Activated naive CD8-positive, alpha-beta T cell treated with anti-CD3 and anti-CD28 coated beads for 36 hours (primary cell): ENCODE measurements around the gene RTKN2. TPM values are rescaled to one million over a fixed set of nuclear protein-coding genes. Genes with fewer than 3 reads are reported as not detected.
"Not testable (repeated sequence)": the region's sequence is repeated elsewhere in the genome, so short reads cannot be mapped to it uniquely, and the experiment has no call there.

Experiments used
- DNase-seq: peaks from one replicate; pipeline ENCODE4 v3.0.0; 2021
- H3K27ac Mint-ChIP-seq: one replicate; pipeline ENCODE4 v1.8.0; 2022; ENCODE audit warnings: mild to moderate bottlenecking, moderate library complexity, mixed read lengths
- H3K27me3 Mint-ChIP-seq: one replicate; pipeline ENCODE4 v1.8.0; 2022; ENCODE audit warnings: mild to moderate bottlenecking, mixed read lengths
- H3K36me3 Mint-ChIP-seq: one replicate; pipeline ENCODE4 v1.8.0; 2021; ENCODE audit warnings: mild to moderate bottlenecking, mixed read lengths
- H3K4me1 Mint-ChIP-seq: one replicate; pipeline ENCODE4 v1.8.0; 2021; ENCODE audit warnings: mixed read lengths
- H3K4me3 Mint-ChIP-seq: one replicate; pipeline ENCODE4 v1.8.0; 2022; ENCODE audit warnings: mild to moderate bottlenecking, moderate library complexity, mixed read lengths
- H3K9me3 Mint-ChIP-seq: one replicate; pipeline ENCODE4 v1.8.0; 2022; ENCODE audit warnings: mixed read lengths
- total RNA-seq, 2 experiments: library from RNA; stranded (reverse); gene quantifications; one replicate each; pipeline ENCODE4 v1.2.3, GENCODE V29; 2021

Gene RTKN2
- total RNA-seq = 1 to 10 TPM; 1.1 to 1.2 TPM

GRCh38 chr10:62268399-62269114 lies at the start of gene RTKN2:
RTKN2 (minus strand) TSS chr10:62268844; CDS start chr10:62268610, 234 bp downstream.
- Mint-ChIP-seq H3K27ac (no peak within 1 kb of the TSS), H3K36me3 (no peaks in the 10 kb centered on the region), H3K27me3 (peaks cover 39% of the 10 kb centered on the region), H3K9me3 (no peaks in the 10 kb centered on the region), H3K4me3 (peak within 1 kb of the TSS; percentile 75), H3K4me1 (peaks cover 12% of the 10 kb centered on the region)
- peak; percentile 71 for DNase-seq

GRCh38 chr10:62317257-62317656 lies 48.6 kb upstream of the RTKN2 start:
- Mint-ChIP-seq H3K4me3 (no peak overlapping the region), H3K27ac (no peak overlapping the region), H3K27me3 (peaks cover 17% of the 10 kb centered on the region), H3K9me3 (no peaks in the 10 kb centered on the region), H3K4me1 (no peaks in the 10 kb centered on the region), H3K36me3 (no peaks in the 10 kb centered on the region)
- no peak for DNase-seq

GRCh38 chr10:62309254-62309653 lies 40.6 kb upstream of the RTKN2 start:
- H3K27ac Mint-ChIP-seq = no peak overlapping the region
- DNase-seq = no peak
- peaks cover 4% of the 10 kb centered on the region for H3K27me3 Mint-ChIP-seq
- no peaks in the 10 kb centered on the region for H3K9me3 Mint-ChIP-seq
- H3K36me3 Mint-ChIP-seq = no peaks in the 10 kb centered on the region
- no peak overlapping the region for H3K4me3 Mint-ChIP-seq
- H3K4me1 Mint-ChIP-seq = peaks cover 22% of the 10 kb centered on the region

- Mint-ChIP-seq H3K9me3 (no peaks in the 10 kb centered on the region), H3K4me1 (peaks cover 22% of the 10 kb centered on the region), H3K4me3 (no peak overlapping the region), H3K27ac (no peak overlapping the region), H3K36me3 (no peaks in the 10 kb centered on the region), H3K27me3 (peaks cover 4% of the 10 kb centered on the region)
- no peak for DNase-seq
These were observed 39.5 kb upstream of the RTKN2 start for GRCh38 chr10:62308101-62308500.

GRCh38 chr10:62307635-62308034 lies 39.0 kb upstream of the RTKN2 start:
- no peak for DNase-seq
- Mint-ChIP-seq H3K4me1 (peaks cover 24% of the 10 kb centered on the region), H3K36me3 (no peaks in the 10 kb centered on the region), H3K9me3 (no peaks in the 10 kb centered on the region), H3K27me3 (peaks cover 4% of the 10 kb centered on the region), H3K4me3 (no peak overlapping the region), H3K27ac (no peak overlapping the region)

GRCh38 chr10:62306663-62307062 lies 38.0 kb upstream of the RTKN2 start:
- H3K4me3 Mint-ChIP-seq = no peak overlapping the region
- no peaks in the 10 kb centered on the region for H3K9me3 Mint-ChIP-seq
- H3K27ac Mint-ChIP-seq = no peak overlapping the region
- peaks cover 4% of the 10 kb centered on the region for H3K27me3 Mint-ChIP-seq
- no peaks in the 10 kb centered on the region for H3K36me3 Mint-ChIP-seq
- H3K4me1 Mint-ChIP-seq = peaks cover 24% of the 10 kb centered on the region
- peak; percentile 1 for DNase-seq

GRCh38 chr10:62305813-62306212 lies 37.2 kb upstream of the RTKN2 start:
- no peak for DNase-seq
- Mint-ChIP-seq H3K9me3 (peaks cover 4% of the 10 kb centered on the region), H3K27ac (no peak overlapping the region), H3K4me1 (peaks cover 24% of the 10 kb centered on the region), H3K4me3 (no peak overlapping the region), H3K27me3 (peaks cover 4% of the 10 kb centered on the region), H3K36me3 (peaks cover 2% of the 10 kb centered on the region)

GRCh38 chr10:62303922-62304321 lies 35.3 kb upstream of the RTKN2 start:
- no peak for DNase-seq
- H3K36me3 Mint-ChIP-seq = peaks cover 2% of the 10 kb centered on the region
- no peak overlapping the region for H3K27ac Mint-ChIP-seq
- H3K27me3 Mint-ChIP-seq = peaks cover 4% of the 10 kb centered on the region
- H3K4me3 Mint-ChIP-seq = no peak overlapping the region
- peaks cover 24% of the 10 kb centered on the region for H3K4me1 Mint-ChIP-seq
- H3K9me3 Mint-ChIP-seq = peaks cover 4% of the 10 kb centered on the region

GRCh38 chr10:62302760-62303159 lies 34.1 kb upstream of the RTKN2 start:
- peaks cover 24% of the 10 kb centered on the region for H3K4me1 Mint-ChIP-seq
- peaks cover 4% of the 10 kb centered on the region for H3K27me3 Mint-ChIP-seq
- H3K9me3 Mint-ChIP-seq = peaks cover 4% of the 10 kb centered on the region
- H3K27ac Mint-ChIP-seq = no peak overlapping the region
- H3K36me3 Mint-ChIP-seq = peaks cover 2% of the 10 kb centered on the region
- H3K4me3 Mint-ChIP-seq = no peak overlapping the region
- DNase-seq = no peak

- Mint-ChIP-seq H3K9me3 (peaks cover 4% of the 10 kb centered on the region), H3K36me3 (peaks cover 2% of the 10 kb centered on the region), H3K27ac (no peak overlapping the region), H3K27me3 (peaks cover 19% of the 10 kb centered on the region), H3K4me3 (no peak overlapping the region), H3K4me1 (peaks cover under 1% of the 10 kb centered on the region)
- no peak for DNase-seq
These were observed 29.2 kb upstream of the RTKN2 start for GRCh38 chr10:62297857-62298256.

GRCh38 chr10:62284221-62284620 lies 15.6 kb upstream of the RTKN2 start:
- no peaks in the 10 kb centered on the region for H3K9me3 Mint-ChIP-seq
- no peaks in the 10 kb centered on the region for H3K36me3 Mint-ChIP-seq
- no peaks in the 10 kb centered on the region for H3K4me1 Mint-ChIP-seq
- H3K27me3 Mint-ChIP-seq = peaks cover 4% of the 10 kb centered on the region
- DNase-seq = no peak
- no peak overlapping the region for H3K4me3 Mint-ChIP-seq
- no peak overlapping the region for H3K27ac Mint-ChIP-seq

- H3K27me3 Mint-ChIP-seq, H3K4me3 Mint-ChIP-seq, H3K4me1 Mint-ChIP-seq: not testable (repeated sequence)
These were observed 12.7 kb upstream of the RTKN2 start for GRCh38 chr10:62281348-62281747.

GRCh38 chr10:62280392-62280791 lies 11.7 kb upstream of the RTKN2 start:
- not testable (repeated sequence) for DNase-seq, H3K4me3 Mint-ChIP-seq, H3K27me3 Mint-ChIP-seq, H3K9me3 Mint-ChIP-seq, H3K36me3 Mint-ChIP-seq, H3K4me1 Mint-ChIP-seq, H3K27ac Mint-ChIP-seq

More at GRCh38 chr10:62281348-62281747, 12.7 kb upstream of the RTKN2 start:
- not testable (repeated sequence) for DNase-seq, H3K27ac Mint-ChIP-seq, H3K9me3 Mint-ChIP-seq, H3K36me3 Mint-ChIP-seq

- Mint-ChIP-seq H3K27ac (no peak overlapping the region), H3K27me3 (peaks cover 4% of the 10 kb centered on the region), H3K36me3 (no peaks in the 10 kb centered on the region), H3K4me3 (no peak overlapping the region), H3K9me3 (no peaks in the 10 kb centered on the region), H3K4me1 (no peaks in the 10 kb centered on the region)
- DNase-seq = no peak
These were observed 9.8 kb upstream of the RTKN2 start for GRCh38 chr10:62278441-62278910.

- no peak overlapping the region for H3K27ac Mint-ChIP-seq
- no peak for DNase-seq
- H3K4me1 Mint-ChIP-seq = no peaks in the 10 kb centered on the region
- H3K9me3 Mint-ChIP-seq = no peaks in the 10 kb centered on the region
- no peaks in the 10 kb centered on the region for H3K36me3 Mint-ChIP-seq
- no peak overlapping the region for H3K4me3 Mint-ChIP-seq
- peaks cover 4% of the 10 kb centered on the region for H3K27me3 Mint-ChIP-seq
These were observed 9.3 kb upstream of the RTKN2 start for GRCh38 chr10:62277971-62278370.

- DNase-seq = no peak
- H3K9me3 Mint-ChIP-seq = no peaks in the 10 kb centered on the region
- no peak overlapping the region for H3K27ac Mint-ChIP-seq
- H3K4me1 Mint-ChIP-seq = peaks cover 11% of the 10 kb centered on the region
- no peak overlapping the region for H3K4me3 Mint-ChIP-seq
- H3K27me3 Mint-ChIP-seq = peaks cover 35% of the 10 kb centered on the region
- no peaks in the 10 kb centered on the region for H3K36me3 Mint-ChIP-seq
These were observed 1.4 kb upstream of the RTKN2 start for GRCh38 chr10:62270020-62270419.
